Measurements from ENCODE around the gene ABHD5.

ABHD5 gene

GRCh38 chr3:43759938-43760337, 69.2 kb downstream of the ABHD5 start:
- no peak for TF ChIP-seq CTCF (IDR thresholded peaks at IDR 0.05; ENCODE audit: poor library complexity, severe bottlenecking)
- Histone ChIP-seq H3K36me3 (ENCODE audit: low read depth) (no peaks in the 10 kb centered on the region), H3K4me3 (ENCODE audit: severe bottlenecking) (no peak overlapping the region), H3K27me3 (ENCODE audit: insufficient read depth, poor library complexity, severe bottlenecking) (no peaks in the 10 kb centered on the region), H3K4me1 (ENCODE audit: insufficient read depth, poor library complexity, severe bottlenecking) (peaks cover 13% of the 10 kb centered on the region), H3K27ac (ENCODE audit: poor library complexity, severe bottlenecking) (peak overlapping the region; percentile 55), H3K9me3 (ENCODE audit: severe bottlenecking) (no peaks in the 10 kb centered on the region)
- ATAC-seq (ENCODE audit: low read depth) (no peak), DNase-seq (ENCODE audit: low spot score) (no peak)

- Histone ChIP-seq H3K4me1 (ENCODE audit: insufficient read depth, poor library complexity, severe bottlenecking) (peaks cover 21% of the 10 kb centered on the region), H3K9me3 (ENCODE audit: severe bottlenecking) (no peaks in the 10 kb centered on the region), H3K27ac (ENCODE audit: poor library complexity, severe bottlenecking) (no peak overlapping the region), H3K4me3 (ENCODE audit: severe bottlenecking) (no peak overlapping the region), H3K27me3 (ENCODE audit: insufficient read depth, poor library complexity, severe bottlenecking) (no peaks in the 10 kb centered on the region), H3K36me3 (ENCODE audit: low read depth) (no peaks in the 10 kb centered on the region)
- DNase-seq (ENCODE audit: low spot score), result no peak
- no peak for TF ChIP-seq CTCF (IDR thresholded peaks at IDR 0.05; ENCODE audit: poor library complexity, severe bottlenecking)
- ATAC-seq (ENCODE audit: low read depth), result no peak
Observed at GRCh38 chr3:43760938-43761337, 70.2 kb downstream of the ABHD5 start.

DNA sequence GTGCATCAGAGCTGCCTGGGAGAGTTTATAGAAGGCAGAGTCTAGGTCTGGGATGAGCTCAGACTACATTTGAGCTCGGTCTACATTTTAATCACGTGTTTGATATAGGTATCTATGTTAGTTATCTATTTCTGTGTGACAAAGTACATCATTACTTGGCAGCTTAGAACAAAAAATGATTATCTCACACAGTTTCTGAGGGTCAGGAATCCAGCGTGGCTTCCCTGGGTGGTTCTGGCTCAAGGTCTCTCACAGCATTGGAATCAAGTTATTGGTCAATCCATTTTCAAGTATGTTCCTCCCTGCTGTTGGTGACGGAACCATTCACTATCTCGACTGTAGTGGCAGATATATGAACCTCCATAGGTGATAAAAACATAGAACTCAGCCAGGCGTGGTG, 71.7 kb downstream of the ABHD5 start:
- TF ChIP-seq CTCF (IDR thresholded peaks at IDR 0.05; ENCODE audit: poor library complexity, severe bottlenecking), result no peak
- no peak overlapping the region for H3K4me3 ChIP-seq (ENCODE audit: severe bottlenecking)
- no peak for DNase-seq (ENCODE audit: low spot score)
- ATAC-seq (ENCODE audit: low read depth), result no peak
- H3K36me3 ChIP-seq (ENCODE audit: low read depth), result no peaks in the 10 kb centered on the region
- H3K27ac ChIP-seq (ENCODE audit: poor library complexity, severe bottlenecking), result no peak overlapping the region
- H3K27me3 ChIP-seq (ENCODE audit: insufficient read depth, poor library complexity, severe bottlenecking), result no peaks in the 10 kb centered on the region
- no peaks in the 10 kb centered on the region for H3K9me3 ChIP-seq (ENCODE audit: severe bottlenecking)
- peaks cover 36% of the 10 kb centered on the region for H3K4me1 ChIP-seq (ENCODE audit: insufficient read depth, poor library complexity, severe bottlenecking)

DNA sequence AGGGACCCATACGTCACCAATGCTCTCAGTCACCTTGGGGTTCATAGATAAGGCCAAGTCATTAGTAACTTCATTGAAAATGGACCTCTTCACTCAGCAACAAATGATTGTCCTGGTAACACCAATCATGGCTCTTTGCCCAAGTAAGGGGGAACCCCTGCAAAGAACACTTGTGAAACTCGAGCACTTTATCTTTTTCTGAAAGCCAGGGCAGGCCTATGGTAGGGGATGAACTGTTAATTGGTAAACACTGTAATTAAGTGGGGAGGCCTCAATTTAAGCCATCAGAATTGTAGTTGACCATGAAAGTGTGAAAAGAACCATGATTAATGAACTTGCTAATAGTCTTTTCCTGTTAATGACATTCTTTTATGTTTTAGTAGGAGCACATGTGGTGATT, 73.3 kb downstream of the ABHD5 start:
- DNase-seq (ENCODE audit: low spot score) (no peak), ATAC-seq (ENCODE audit: low read depth) (no peak)
- no peak for TF ChIP-seq CTCF (IDR thresholded peaks at IDR 0.05; ENCODE audit: poor library complexity, severe bottlenecking)
- Histone ChIP-seq H3K4me3 (ENCODE audit: severe bottlenecking) (no peak overlapping the region), H3K9me3 (ENCODE audit: severe bottlenecking) (no peaks in the 10 kb centered on the region), H3K4me1 (ENCODE audit: insufficient read depth, poor library complexity, severe bottlenecking) (peaks cover 49% of the 10 kb centered on the region), H3K27ac (ENCODE audit: poor library complexity, severe bottlenecking) (no peak overlapping the region), H3K27me3 (ENCODE audit: insufficient read depth, poor library complexity, severe bottlenecking) (no peaks in the 10 kb centered on the region), H3K36me3 (ENCODE audit: low read depth) (no peaks in the 10 kb centered on the region)

DNA sequence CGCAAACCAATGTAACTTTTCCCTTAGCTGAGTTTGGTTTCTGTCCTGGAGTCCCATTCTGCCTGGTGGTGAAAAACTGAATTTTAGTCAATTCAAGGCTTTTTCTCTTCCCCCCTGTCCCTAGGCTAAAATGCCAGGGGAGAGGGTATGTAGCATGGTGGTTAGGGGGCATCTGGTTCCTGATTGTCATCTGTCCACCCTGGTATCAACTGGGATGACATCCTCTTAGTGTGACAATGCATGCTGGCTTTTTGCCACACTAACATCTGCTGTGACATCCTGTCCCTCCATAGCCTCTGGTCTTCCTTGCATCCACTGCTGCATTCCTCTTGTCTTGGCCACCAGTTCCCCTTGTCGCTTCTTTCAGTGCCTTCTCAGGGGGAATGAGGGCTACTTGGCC, 73.7 kb downstream of the ABHD5 start:
- H3K9me3 ChIP-seq (ENCODE audit: severe bottlenecking), result no peaks in the 10 kb centered on the region
- no peak overlapping the region for H3K4me3 ChIP-seq (ENCODE audit: severe bottlenecking)
- peak overlapping the region; percentile 99 for H3K27ac ChIP-seq (ENCODE audit: poor library complexity, severe bottlenecking)
- no peak for DNase-seq (ENCODE audit: low spot score)
- no peaks in the 10 kb centered on the region for H3K27me3 ChIP-seq (ENCODE audit: insufficient read depth, poor library complexity, severe bottlenecking)
- peaks cover 48% of the 10 kb centered on the region for H3K4me1 ChIP-seq (ENCODE audit: insufficient read depth, poor library complexity, severe bottlenecking)
- TF ChIP-seq CTCF (IDR thresholded peaks at IDR 0.05; ENCODE audit: poor library complexity, severe bottlenecking), result no peak
- no peaks in the 10 kb centered on the region for H3K36me3 ChIP-seq (ENCODE audit: low read depth)
- ATAC-seq (ENCODE audit: low read depth), result no peak

Data from RWPE2 (cell line).